HepG2 (cell line): ENCODE results near the gene MYO5B.

Source experiments
- CEBPB ChIP-seq: IDR thresholded peaks from 2 replicates; pipeline ENCODE4 v1.6.1; 2011; ENCODE audit warnings: low read depth, low read length, improper control_type of control experiment, borderline replicate concordance
- CTCF ChIP-seq: sonication (generic); formaldehyde crosslinking; IDR thresholded peaks from 2 replicates; pipeline ENCODE4 v1.5.0; 2020; ENCODE audit warnings: mild to moderate bottlenecking, missing genetic modification reagents, moderate library complexity
- EZH2 ChIP-seq: conservative IDR thresholded peaks from 2 replicates; pipeline ENCODE4 v1.6.1; 2012; ENCODE audit warnings: mild to moderate bottlenecking, low read depth, low read length, moderate library complexity
- FLYWCH1 ChIP-seq: sonication (generic); formaldehyde crosslinking; IDR thresholded peaks from 2 replicates; pipeline ENCODE4 v1.8.1; 2023; ENCODE audit warnings: mild to moderate bottlenecking, missing genetic modification reagents
- GABPA ChIP-seq, 2 experiments: IDR thresholded peaks; 2 replicates each; pipeline ENCODE4 v1.6.1; 2011 to 2016; ENCODE audit warnings: low read depth in 2 of 2, low read length in 1 of 2, missing biosample characterization in 1 of 2, missing genetic modification characterization in 1 of 2
- JUNB ChIP-seq: sonication (generic); formaldehyde crosslinking; IDR thresholded peaks from 2 replicates; pipeline ENCODE4 v1.8.0; 2022; ENCODE audit warnings: missing genetic modification reagents, mild to moderate bottlenecking, borderline replicate concordance
- KLF13 ChIP-seq: sonication (generic); formaldehyde crosslinking; IDR thresholded peaks from 2 replicates; pipeline ENCODE4 v1.4.0; 2020; ENCODE audit warnings: mild to moderate bottlenecking, missing genetic modification reagents
- NCOA5 ChIP-seq: sonication (generic); formaldehyde crosslinking; IDR thresholded peaks from 2 replicates; pipeline ENCODE4 v1.4.0; 2020; ENCODE audit warnings: missing genetic modification reagents
- PCBP1 ChIP-seq: fragments of 200-400 bp; formaldehyde crosslinking; IDR thresholded peaks from 2 replicates; pipeline ENCODE4 v1.6.1; 2017; ENCODE audit warnings: mild to moderate bottlenecking, low read depth, low read length, borderline replicate concordance
- ZBTB1 ChIP-seq: sonication (generic); formaldehyde crosslinking; IDR thresholded peaks from 2 replicates; pipeline ENCODE4 v1.4.0; 2020; ENCODE audit warnings: missing genetic modification reagents, borderline replicate concordance
- ZSCAN29 ChIP-seq: sonication (generic); formaldehyde crosslinking; conservative IDR thresholded peaks from 2 replicates; pipeline ENCODE4 v1.4.0; 2020; ENCODE audit warnings: mild to moderate bottlenecking, missing genetic modification reagents

- TF ChIP-seq NCOA5 (CRISPR knock-in tag) (no peak), KLF13 (CRISPR knock-in tag) (no peak), ZSCAN29 (CRISPR knock-in tag) (no peak), PCBP1 (no peak), CEBPB (no peak), GABPA (IDR thresholded peaks at IDR 0.05; ENCODE audit: low read depth, low read length) (no peak), GABPA (CRISPR knock-in tag; IDR thresholded peaks at IDR 0.05; ENCODE audit: low read depth) (no peak), JUNB (CRISPR knock-in tag) (no peak), CTCF (CRISPR knock-in tag) (no peak), FLYWCH1 (CRISPR knock-in tag) (no peak), ZBTB1 (CRISPR knock-in tag) (no peak), EZH2 (no peak)
These were observed 233.7 kb downstream of the MYO5B start for GRCh38 chr18:49961271-49961670.
